ENCODE measurements around the gene ZNF14.

DNA sequence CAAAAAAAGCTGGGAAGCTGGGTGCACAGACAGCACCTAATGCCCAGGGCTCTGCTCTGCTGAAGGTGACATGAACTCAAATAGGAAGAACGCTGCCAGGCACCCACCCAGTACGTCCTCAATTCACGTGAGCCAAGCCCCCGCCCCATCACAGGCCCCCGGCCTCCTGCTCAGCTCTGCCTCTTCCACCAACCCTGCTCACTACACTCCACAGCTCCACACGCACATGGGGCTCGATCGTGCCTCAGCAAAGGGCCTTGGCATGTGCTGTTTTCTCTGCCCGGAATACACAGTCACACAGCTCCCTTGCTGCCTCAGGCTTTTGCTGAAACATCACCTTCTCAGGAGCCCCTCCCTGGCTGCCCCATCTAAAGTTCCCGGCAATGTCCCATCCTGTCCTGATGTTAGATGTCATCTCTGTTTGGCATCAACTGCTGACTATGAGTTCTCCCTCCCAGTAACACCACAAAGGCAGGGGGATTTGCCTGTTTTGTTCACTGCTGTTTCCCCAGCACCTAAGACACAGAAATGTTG lies 71.7 kb downstream of the ZNF14 start:
- no peak for TF ChIP-seq POLR2A (IDR thresholded peaks at IDR 0.05)
- TF ChIP-seq, protein P1, sequence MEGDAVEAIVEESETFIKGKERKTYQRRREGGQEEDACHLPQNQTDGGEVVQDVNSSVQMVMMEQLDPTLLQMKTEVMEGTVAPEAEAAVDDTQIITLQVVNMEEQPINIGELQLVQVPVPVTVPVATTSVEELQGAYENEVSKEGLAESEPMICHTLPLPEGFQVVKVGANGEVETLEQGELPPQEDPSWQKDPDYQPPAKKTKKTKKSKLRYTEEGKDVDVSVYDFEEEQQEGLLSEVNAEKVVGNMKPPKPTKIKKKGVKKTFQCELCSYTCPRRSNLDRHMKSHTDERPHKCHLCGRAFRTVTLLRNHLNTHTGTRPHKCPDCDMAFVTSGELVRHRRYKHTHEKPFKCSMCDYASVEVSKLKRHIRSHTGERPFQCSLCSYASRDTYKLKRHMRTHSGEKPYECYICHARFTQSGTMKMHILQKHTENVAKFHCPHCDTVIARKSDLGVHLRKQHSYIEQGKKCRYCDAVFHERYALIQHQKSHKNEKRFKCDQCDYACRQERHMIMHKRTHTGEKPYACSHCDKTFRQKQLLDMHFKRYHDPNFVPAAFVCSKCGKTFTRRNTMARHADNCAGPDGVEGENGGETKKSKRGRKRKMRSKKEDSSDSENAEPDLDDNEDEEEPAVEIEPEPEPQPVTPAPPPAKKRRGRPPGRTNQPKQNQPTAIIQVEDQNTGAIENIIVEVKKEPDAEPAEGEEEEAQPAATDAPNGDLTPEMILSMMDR (IDR thresholded peaks at IDR 0.05) = no peak

All from sigmoid colon (tissue), 3 donors.